Activated gamma-delta T cell treated with anti-CD3 and anti-CD28 coated beads, Interleukin-2, amount 50 U/mL, for 16 hours (primary cell): ENCODE data around the gene BAZ2A.
"Not testable (repeated sequence)": the region's sequence is repeated elsewhere in the genome, so short reads cannot be mapped to it uniquely, and the experiment has no call there.

Experiments used
- DNase-seq: peaks from one replicate; pipeline ENCODE4 v3.0.0-alpha.2; 2020; ENCODE audit warnings: low read depth

Gene BAZ2A

GRCh38 chr12:56599041-56599440 lies 31.1 kb downstream of the BAZ2A start:
- DNase-seq, result no peak

GRCh38 chr12:56596815-56597214 lies 33.3 kb downstream of the BAZ2A start:
- DNase-seq, result no peak

DNA sequence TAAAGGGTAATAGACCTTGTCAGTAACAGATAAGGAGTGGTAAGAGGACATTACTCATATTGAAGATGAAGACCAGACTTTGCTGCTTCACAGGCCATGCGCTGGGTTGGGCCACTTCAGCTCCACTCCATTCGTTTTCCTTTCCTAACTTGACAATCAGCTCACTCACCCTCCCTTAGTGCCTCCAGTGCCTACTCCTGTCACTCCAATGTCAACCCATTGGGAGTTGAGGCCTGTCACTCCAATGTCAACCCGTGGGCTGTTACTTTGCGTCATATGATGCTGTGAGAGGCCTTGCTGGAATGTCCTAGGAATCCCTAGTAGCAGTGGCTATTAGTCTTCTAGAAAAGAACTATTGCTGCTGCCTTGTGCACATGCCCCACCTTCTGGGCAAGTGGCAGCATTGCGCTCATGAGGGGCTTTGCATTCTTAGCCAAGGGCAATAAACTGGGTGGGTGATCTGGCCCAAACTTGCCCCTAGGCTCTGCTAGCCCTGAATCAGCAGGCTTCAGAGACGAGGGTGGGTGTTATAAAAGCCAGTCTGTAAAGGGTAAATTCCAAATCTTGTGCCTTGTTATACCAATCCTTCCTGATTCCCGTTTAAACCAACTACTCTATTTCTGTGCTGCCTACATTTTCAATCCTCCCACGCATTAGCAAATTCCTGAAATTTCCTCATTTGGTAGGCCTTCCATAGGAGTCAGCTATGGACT lies 36.1 kb downstream of the BAZ2A start:
- DNase-seq, result peak; percentile 55

DNA sequence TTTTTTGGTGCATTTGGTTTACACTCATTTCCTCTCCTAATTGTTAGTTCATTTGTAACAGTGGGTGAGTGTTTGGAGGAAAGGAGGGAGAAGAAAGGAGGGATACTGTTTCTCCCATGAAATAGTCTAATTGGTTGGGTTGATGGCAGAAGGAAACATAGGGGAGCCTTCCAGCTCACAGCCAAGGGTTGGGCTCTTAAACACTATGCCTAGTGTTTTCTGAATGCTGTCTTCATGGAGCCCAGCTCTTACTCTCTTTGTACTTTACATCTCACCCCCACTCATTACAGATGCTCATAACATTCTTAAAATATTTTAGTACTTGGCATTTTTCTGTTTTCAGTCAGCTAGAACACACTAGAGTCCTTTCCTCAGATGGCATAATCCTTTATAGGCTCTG lies 38.2 kb downstream of the BAZ2A start:
- DNase-seq, result no peak

DNA sequence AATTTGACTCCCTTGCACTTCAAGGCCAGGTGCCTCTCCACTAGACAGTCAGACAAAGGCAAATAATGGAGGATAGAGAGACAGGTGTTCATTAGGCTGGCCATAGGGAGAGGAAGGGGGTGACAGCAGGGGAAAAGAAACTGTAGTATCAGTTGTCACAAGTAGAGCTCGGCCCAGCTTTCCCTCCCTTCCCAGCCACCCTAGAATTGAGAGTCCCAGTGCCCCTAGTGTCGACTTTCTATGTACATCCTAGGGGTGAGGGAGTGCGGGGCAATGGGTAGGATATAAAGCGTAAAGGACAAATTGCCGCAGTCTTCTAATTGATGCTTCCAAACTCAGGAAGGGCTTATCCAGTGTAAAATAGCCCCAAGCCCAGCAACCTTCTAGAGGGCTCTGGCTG lies 39.0 kb downstream of the BAZ2A start:
- no peak for DNase-seq

- DNase-seq, result no peak
Measured at GRCh38 chr12:56590237-56590830, 39.8 kb downstream of the BAZ2A start.

- DNase-seq, result no peak
Measured at GRCh38 chr12:56589783-56590182, 40.3 kb downstream of the BAZ2A start.

GRCh38 chr12:56585098-56585497 lies 45.0 kb downstream of the BAZ2A start:
- DNase-seq, result no peak

DNA sequence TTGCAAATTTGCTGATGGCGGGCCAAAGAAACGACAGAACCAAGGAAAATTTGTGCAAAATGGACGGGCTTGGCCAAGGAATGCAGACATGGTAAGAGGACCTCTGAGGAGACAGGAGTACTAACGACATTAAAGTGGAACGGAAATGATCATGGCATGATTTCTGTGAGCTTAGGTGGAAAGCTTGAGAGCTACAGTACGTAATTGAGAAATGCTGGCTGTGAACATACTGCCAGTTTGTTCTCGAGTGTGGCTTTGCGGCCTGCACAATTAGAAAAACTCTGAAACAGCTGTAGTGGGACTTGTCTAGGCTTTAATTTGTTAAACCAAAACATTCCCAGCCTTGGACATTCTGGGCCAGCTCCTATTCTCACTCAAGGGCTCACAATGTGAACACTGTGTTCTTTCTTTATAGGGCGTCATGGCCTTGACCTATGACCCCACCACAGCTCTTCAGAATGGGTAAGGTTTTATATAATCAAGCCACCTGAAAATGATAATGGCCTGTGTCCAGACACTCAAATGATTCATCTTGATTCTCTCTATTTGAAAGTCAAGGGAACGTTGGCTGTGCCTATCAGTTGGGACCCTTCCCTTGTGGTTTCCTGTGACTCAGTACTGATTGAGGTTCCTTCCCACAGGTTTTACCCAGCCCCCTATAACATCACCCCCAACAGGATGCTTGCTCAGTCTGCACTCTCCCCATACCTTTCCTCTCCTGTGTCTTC lies 48.5 kb downstream of the BAZ2A start:
- DNase-seq, result peak; percentile 31

- no peak for DNase-seq
Measured at GRCh38 chr12:56578983-56579546, 51.1 kb downstream of the BAZ2A start.

GRCh38 chr12:56577248-56577647 lies 52.9 kb downstream of the BAZ2A start:
- DNase-seq, result not testable (repeated sequence)

DNA sequence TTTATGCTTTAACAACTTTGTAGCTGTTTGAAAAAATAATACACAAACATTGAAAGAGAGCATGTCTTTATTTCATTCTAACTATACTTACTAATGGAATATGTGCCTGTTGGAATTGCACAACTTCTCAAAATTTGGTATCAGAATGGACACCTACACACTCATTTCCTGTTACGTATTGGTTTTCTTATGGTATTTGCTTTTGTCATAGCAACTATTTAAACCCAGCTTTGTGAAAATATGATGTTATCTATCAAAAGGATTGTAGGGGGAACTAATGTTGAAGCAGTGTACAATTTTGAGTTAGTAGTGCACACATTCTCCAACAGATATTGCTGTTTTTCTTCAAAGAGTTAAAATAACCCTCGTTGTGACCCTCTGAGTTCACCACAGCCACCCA lies 55.9 kb downstream of the BAZ2A start:
- no peak for DNase-seq

DNA sequence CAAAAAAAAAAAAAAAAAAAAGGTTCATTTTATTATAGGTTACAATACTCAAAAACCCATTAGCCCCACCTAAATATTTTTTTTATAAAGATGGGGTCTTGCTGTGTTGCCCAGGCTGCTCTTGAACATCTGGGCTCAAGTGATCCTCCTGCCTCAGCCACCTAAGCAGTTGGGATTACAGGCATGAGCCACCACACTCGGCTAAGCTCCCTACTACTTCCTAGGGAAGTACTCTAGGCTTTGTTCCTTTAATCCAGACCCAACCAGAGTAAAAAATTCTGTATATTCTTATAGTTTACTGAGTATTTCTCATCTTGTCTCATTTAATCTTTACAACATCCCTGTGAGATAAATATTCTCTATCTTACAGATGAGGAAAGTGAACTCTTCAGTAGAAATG lies 57.8 kb downstream of the BAZ2A start:
- DNase-seq, result no peak

DNA sequence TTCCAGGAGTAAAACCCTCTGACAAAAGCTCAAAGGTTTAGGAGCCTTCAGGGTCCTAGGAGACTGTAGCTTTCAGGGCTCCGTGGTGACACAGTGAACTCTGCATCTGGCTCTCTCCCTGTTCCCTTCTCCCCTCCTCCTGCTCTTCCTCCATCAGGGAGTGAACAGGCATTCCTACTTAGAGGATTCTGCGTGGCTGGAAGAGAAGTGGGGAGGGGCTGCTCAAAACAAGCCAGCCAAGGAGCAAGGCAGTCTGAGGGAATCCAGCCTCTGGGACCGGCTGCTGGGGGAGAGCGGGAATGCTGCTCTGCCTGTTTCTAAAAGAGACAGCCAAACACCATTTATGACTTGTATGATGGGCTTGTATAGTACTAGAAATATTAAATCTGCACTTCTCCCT lies 59.0 kb downstream of the BAZ2A start:
- DNase-seq, result no peak

GRCh38 chr12:56568146-56568545 lies 62.0 kb downstream of the BAZ2A start:
- no peak for DNase-seq

GRCh38 chr12:56565510-56566101 lies 64.5 kb downstream of the BAZ2A start:
- no peak for DNase-seq

DNA sequence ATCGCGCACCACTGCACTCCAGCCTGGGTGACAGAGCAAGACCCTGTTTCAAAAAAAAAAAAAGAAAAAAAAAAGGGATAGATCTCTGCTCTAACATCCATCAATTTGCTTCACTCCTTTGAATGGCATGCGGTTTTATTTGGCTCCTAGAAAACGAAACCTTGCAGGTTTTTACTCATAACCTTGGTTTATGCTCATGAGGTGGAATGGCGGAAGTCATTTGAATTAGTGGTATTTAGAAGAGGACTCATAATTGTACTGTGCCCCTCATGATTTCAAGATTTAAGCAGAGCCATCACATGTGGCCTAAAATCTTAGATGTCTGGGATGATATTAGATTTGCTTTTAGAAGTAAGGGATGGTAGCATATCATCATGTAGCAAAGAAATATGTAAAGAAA lies 79.1 kb downstream of the BAZ2A start:
- DNase-seq, result no peak

- no peak for DNase-seq
Measured at GRCh38 chr12:56546680-56547079, 83.4 kb downstream of the BAZ2A start.
